GM12872 (cell line): Measurements from ENCODE around the gene NUFIP1.

Experiments used
- TF ChIP-seq, protein P1 (sequence below): IDR thresholded peaks from 3 replicates; pipeline ENCODE4 v1.5.1; 2011; ENCODE audit warnings: low read depth, mild to moderate bottlenecking, low read length, moderate library complexity; ENCODE audit not compliant: insufficient read depth

Gene NUFIP1

DNA sequence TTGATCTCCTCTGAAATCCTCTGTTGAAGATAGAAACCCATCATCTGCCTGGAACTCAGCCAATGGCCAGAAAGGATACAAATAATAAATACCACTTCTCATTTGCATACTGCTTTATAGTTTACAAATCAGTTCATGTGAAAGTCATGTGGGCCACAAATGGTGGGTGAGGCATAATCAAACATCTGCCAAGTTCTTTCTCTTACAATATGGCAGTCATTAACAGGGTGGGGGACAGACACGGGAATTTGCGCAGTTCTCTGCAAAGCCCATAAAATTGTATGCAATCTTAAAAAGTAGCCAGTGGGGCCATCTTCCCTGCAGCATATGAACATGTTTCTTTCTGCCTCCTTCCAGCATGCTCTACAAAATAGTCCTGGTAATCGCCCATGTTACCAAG lies 59.6 kb downstream of the NUFIP1 start:
- TF ChIP-seq, protein P1, sequence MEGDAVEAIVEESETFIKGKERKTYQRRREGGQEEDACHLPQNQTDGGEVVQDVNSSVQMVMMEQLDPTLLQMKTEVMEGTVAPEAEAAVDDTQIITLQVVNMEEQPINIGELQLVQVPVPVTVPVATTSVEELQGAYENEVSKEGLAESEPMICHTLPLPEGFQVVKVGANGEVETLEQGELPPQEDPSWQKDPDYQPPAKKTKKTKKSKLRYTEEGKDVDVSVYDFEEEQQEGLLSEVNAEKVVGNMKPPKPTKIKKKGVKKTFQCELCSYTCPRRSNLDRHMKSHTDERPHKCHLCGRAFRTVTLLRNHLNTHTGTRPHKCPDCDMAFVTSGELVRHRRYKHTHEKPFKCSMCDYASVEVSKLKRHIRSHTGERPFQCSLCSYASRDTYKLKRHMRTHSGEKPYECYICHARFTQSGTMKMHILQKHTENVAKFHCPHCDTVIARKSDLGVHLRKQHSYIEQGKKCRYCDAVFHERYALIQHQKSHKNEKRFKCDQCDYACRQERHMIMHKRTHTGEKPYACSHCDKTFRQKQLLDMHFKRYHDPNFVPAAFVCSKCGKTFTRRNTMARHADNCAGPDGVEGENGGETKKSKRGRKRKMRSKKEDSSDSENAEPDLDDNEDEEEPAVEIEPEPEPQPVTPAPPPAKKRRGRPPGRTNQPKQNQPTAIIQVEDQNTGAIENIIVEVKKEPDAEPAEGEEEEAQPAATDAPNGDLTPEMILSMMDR: no peak

DNA sequence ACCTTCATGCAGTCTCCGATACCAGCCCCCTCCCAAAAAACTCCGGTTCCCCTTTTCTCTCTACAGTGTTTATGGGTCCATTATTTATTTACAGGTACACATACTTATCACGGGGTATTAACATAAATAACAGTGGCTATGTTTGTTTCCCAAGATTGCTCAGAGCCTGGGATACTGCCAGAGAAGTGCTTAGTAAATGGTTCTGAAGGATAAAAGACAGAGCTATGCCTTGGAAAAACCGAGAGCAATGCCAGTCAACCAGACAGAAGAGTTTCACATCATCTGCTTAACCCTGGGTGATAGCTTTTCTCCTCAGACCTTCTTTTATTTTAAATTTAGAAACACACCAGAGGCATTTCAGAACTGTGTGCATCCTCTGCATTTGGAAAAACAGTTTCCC lies 61.3 kb downstream of the NUFIP1 start:
- TF ChIP-seq, protein P1: no peak

DNA sequence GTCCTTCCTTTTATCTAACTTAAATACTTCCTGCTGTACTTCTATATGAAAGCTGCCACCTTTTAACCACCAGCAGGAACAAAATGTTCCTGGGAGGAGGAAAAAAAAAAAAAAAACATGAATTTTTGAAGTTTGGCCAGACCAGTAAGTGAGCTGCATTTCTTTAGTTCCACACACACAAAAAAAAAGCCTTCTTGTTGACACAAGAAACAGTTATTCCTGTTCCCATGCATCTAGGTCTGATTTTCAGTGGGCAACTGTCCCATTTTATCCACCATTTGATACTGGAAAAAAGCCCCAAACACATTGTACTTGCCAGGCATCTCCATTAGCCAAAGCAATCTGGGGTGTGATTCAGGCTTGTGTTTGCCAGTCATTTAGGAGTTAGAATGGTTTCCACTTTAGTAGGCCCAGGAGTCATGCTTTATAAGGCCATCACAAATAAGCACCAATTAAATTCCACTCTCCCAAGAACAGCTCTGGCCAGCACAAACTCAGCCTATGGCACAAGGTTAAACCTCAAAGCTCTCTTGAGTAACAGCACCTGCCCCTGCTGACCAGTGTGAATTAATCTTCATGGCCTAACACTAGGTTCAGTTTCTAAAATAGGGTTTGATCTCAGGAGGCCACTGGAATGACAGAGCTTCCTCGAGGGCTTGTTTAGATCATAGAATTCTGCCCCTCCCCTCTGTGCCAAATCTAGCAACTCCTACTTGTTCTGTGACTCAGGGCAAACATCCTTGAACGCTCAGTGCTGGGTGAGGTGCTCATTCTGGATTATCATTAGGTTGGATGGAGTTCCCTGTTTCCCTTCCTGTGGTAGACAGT lies 67.1 kb downstream of the NUFIP1 start:
- TF ChIP-seq, protein P1: no peak

DNA sequence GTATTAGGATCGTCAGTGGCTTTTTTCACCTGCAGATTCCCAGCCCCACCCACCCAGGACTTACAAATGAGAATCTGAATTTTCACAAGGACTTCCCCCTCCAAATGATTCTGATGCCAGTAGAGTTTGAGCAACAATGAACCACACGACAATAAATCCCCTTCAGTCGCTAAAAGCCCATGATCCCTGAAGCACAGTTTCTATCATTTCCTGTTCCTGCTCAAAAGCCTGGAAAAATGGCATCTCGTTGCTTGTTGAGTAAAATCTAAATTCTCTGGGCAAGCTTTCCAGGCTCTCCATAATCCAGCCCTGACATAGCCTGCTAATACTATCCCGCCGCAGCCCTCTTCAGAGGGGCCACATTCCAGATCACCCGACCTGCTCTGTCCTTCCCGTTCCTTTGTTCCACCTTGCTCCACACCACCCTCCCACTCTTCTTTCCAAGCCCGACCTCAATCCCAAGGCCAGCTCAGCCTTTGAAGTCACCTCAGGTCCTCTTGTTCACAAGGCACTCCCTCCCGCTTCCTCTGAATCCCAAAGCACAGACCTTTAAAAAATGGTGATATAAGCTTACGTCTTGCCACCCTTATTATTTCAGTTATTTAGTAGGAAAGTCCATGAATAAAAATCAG lies 67.9 kb downstream of the NUFIP1 start:
- TF ChIP-seq, protein P1: no peak

DNA sequence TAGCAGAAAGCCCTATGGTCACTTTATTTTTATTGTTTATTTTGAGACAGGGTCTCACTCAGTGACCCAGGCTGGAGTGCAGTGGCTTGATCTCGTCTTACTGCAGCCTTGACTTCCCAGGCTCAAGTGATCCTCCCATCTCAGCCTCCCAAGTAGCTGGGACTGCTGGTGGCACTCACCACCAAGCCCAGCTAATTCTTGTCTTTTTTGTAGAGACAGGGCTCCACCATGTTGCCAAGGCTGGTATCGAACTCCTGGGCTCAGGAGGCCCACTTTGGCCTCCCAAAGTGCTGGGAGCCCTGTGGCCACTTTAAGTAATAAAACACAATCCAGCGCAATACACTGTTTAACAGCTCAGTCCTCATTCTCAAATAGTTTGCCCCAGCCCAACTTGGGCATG lies 69.3 kb downstream of the NUFIP1 start:
- TF ChIP-seq, protein P1: no peak

DNA sequence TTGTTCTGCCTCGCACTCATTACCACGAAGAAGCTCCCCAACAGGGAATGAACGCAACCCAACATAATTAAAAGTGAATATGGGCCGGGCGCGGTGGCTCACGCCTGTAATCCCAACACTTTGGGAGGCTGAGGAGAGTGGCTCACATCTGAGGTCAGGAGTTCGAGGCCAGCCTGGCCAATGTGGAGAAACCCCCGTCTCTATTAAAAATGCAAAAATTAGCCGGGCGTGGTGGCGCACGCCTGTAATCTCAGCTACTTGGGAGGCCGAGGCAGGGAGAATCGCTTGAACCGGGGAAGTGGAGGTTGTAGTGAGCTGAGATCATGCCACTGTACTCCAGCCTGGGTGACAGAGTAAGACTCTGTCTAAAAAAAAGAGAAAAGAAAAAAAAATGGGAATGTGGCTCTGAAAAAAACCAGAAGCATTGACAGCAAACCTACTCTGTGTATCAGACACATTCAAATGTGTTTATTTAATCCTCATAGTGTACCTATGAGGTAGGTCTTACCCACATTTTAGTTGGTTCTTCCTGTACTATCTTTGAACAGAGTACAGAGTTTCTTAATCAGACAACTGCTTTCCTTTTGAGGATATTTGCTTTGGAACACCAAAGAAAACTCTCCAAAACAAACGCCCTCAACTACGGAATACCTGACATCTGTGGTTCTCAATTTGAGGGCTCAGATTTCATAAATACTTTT lies 70.0 kb downstream of the NUFIP1 start:
- TF ChIP-seq, protein P1: no peak
